Measurements from ENCODE around the gene FREM3.

DNA sequence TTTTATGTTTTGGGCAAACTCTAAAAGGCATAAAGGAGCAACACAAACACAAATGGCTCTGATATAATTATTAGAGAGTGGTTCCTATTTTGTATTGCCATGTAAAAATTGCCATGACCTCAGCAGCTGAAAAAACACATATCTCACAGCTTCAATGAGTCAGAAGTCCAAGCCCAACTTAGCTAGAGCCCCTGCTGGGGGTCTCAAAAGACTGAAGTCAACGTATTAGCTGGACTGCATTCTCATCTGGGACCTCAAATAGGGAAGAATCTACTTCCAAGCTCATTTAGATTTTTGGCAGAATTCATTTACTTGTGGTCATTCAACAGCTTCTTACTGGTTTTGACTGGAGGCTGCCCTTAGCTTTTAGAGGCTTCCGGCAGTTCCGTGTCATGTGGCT lies 47.4 kb downstream of the FREM3 start:
- TF ChIP-seq POLR2A (IDR thresholded peaks at IDR 0.05): no peak
- TF ChIP-seq, protein P1, sequence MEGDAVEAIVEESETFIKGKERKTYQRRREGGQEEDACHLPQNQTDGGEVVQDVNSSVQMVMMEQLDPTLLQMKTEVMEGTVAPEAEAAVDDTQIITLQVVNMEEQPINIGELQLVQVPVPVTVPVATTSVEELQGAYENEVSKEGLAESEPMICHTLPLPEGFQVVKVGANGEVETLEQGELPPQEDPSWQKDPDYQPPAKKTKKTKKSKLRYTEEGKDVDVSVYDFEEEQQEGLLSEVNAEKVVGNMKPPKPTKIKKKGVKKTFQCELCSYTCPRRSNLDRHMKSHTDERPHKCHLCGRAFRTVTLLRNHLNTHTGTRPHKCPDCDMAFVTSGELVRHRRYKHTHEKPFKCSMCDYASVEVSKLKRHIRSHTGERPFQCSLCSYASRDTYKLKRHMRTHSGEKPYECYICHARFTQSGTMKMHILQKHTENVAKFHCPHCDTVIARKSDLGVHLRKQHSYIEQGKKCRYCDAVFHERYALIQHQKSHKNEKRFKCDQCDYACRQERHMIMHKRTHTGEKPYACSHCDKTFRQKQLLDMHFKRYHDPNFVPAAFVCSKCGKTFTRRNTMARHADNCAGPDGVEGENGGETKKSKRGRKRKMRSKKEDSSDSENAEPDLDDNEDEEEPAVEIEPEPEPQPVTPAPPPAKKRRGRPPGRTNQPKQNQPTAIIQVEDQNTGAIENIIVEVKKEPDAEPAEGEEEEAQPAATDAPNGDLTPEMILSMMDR (IDR thresholded peaks at IDR 0.05): no peak

Measured in tibial nerve (tissue), 3 donors.